Measurements from ENCODE around the gene NTN3.

GRCh38 chr16:2481676-2482075 is 10.6 kb downstream of the NTN3 start:
- TF ChIP-seq EP300 (IDR thresholded peaks at IDR 0.05; ENCODE audit: borderline replicate concordance in 1 of 2, low read depth in 1 of 2, low read length in 1 of 2) (no peak), CTCF (IDR thresholded peaks at IDR 0.05) (no peak), SIN3A (IDR thresholded peaks at IDR 0.05; ENCODE audit: borderline replicate concordance, low read depth, low read length) (no peak), MAX (IDR thresholded peaks at IDR 0.05; ENCODE audit: low read depth) (no peak), YY1 (IDR thresholded peaks at IDR 0.05; ENCODE audit: low read depth) (no peak), GATA2 (CRISPR knock-in tag; IDR thresholded peaks at IDR 0.05) (no peak), PBX3 (IDR thresholded peaks at IDR 0.05) (no peak), TAF1 (IDR thresholded peaks at IDR 0.05; ENCODE audit: borderline replicate concordance, low read depth, low read length) (no peak), POLR2AphosphoS5 (IDR thresholded peaks at IDR 0.05; ENCODE audit: low read depth, low read length) (no peak)
